Measurements from ENCODE around the gene KLRC2.
"Not testable (repeated sequence)": the region's sequence is repeated elsewhere in the genome, so short reads cannot be mapped to it uniquely, and the experiment has no call there.

KLRC2 gene

GRCh38 chr12:10453156-10453555, 17.3 kb upstream of the KLRC2 start, which contains the start of gene KLRC1:
Gene KLRC1 (minus strand): TSS chr12:10453377. CDS start chr12:10451156, 2,221 bp downstream.
- DNase-seq (ENCODE audit: low read depth): no peak
- no peak for TF ChIP-seq CTCF (IDR thresholded peaks at IDR 0.05; ENCODE audit: insufficient read depth, low read depth, low read length, missing control alignments)
- no peak within 1 kb of the TSS for H3K4me3 ChIP-seq (ENCODE audit: low read depth, low read length)

- no peak for TF ChIP-seq CTCF (IDR thresholded peaks at IDR 0.05; ENCODE audit: insufficient read depth, low read depth, low read length, missing control alignments)
- DNase-seq (ENCODE audit: low read depth): no peak
- no peak overlapping the region for H3K4me3 ChIP-seq (ENCODE audit: low read depth, low read length)
Observed at GRCh38 chr12:10448236-10448635, 12.4 kb upstream of the KLRC2 start.

- not testable (repeated sequence) for DNase-seq (ENCODE audit: low read depth); H3K4me3 ChIP-seq (ENCODE audit: low read depth, low read length)
Observed at GRCh38 chr12:10446052-10446451, 10.2 kb upstream of the KLRC2 start.

- not testable (repeated sequence) for DNase-seq (ENCODE audit: low read depth); H3K4me3 ChIP-seq (ENCODE audit: low read depth, low read length)
Observed at GRCh38 chr12:10441144-10441543, 5.3 kb upstream of the KLRC2 start.

- DNase-seq (ENCODE audit: low read depth); H3K4me3 ChIP-seq (ENCODE audit: low read depth, low read length): not testable (repeated sequence)
Observed at GRCh38 chr12:10439608-10440274, 3.9 kb upstream of the KLRC2 start.

GRCh38 chr12:10437601-10438000, 1.8 kb upstream of the KLRC2 start:
- not testable (repeated sequence) for DNase-seq (ENCODE audit: low read depth)

GRCh38 chr12:10430623-10431022, 5.2 kb downstream of the KLRC2 start:
- DNase-seq (ENCODE audit: low read depth): not testable (repeated sequence)

More at GRCh38 chr12:10437601-10438000, 1.8 kb upstream of the KLRC2 start:
- H3K4me3 ChIP-seq (ENCODE audit: low read depth, low read length): not testable (repeated sequence)

GRCh38 chr12:10425938-10426337, 9.9 kb downstream of the KLRC2 start:
- H3K4me3 ChIP-seq (ENCODE audit: low read depth, low read length); DNase-seq (ENCODE audit: low read depth): not testable (repeated sequence)

More at GRCh38 chr12:10430623-10431022, 5.2 kb downstream of the KLRC2 start:
- not testable (repeated sequence) for H3K4me3 ChIP-seq (ENCODE audit: low read depth, low read length)

GRCh38 chr12:10424260-10424899, 11.4 kb downstream of the KLRC2 start:
- not testable (repeated sequence) for DNase-seq (ENCODE audit: low read depth); H3K4me3 ChIP-seq (ENCODE audit: low read depth, low read length)

GRCh38 chr12:10422159-10422558, 13.7 kb downstream of the KLRC2 start:
- not testable (repeated sequence) for DNase-seq (ENCODE audit: low read depth)

GRCh38 chr12:10420334-10420733, 15.5 kb downstream of the KLRC2 start, which contains the start of gene KLRC3:
Gene KLRC3 (minus strand): TSS chr12:10420595. CDS start chr12:10420550, 45 bp downstream.
- not testable (repeated sequence) for DNase-seq (ENCODE audit: low read depth); H3K4me3 ChIP-seq (ENCODE audit: low read depth, low read length)

More at GRCh38 chr12:10422159-10422558, 13.7 kb downstream of the KLRC2 start:
- not testable (repeated sequence) for H3K4me3 ChIP-seq (ENCODE audit: low read depth, low read length)

- TF ChIP-seq CTCF (IDR thresholded peaks at IDR 0.05; ENCODE audit: insufficient read depth, low read depth, low read length, missing control alignments): no peak
- no peak for DNase-seq (ENCODE audit: low read depth)
- no peak within 1 kb of the TSS for H3K4me3 ChIP-seq (ENCODE audit: low read depth, low read length)
Observed at GRCh38 chr12:10409392-10409791, 26.4 kb downstream of the KLRC2 start, which contains the start of gene KLRC4. Gene KLRC4 (minus strand): TSS chr12:10409757. CDS start chr12:10409575, 182 bp downstream.

Data from GM12865 (cell line).